ENCODE measurements around the gene CFTR. TPM values are rescaled to one million over a fixed set of nuclear protein-coding genes. Genes with fewer than 3 reads are reported as not detected.

The CFTR gene
- total RNA-seq, 1 experiment from 2014 or later = 1.2 TPM

DNA sequence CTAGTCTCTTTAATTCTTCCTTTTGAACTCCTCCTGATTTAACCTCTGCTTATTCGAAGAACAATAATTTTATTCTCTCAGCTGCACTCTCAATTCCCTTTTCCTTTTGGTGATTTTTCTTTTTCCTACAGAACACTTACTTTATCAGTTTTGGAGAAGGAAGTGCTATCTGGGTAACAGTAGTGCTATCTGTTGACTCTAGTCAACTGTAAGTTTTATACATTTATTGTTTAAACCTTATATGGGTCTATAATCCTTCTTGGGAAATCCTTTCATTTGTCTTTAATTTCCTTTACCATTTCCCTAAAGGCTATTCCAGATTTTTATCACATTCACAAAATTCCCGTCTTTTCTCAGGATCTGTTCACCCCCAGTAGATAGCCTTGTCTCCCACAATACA, 64.2 kb downstream of the CFTR start:
- H3K4me3 Mint-ChIP-seq = no peak overlapping the region
- Histone ChIP-seq H4K5ac (ENCODE audit: insufficient read length, low read depth, low read length) (no peak overlapping the region), H3K79me2 (ENCODE audit: insufficient read depth, low read length) (no peaks in the 10 kb centered on the region), H3K9ac (ENCODE audit: extremely low read depth, insufficient read length, low read length) (no peak overlapping the region), H2BK20ac (ENCODE audit: low read depth, low read length, poor library complexity, severe bottlenecking) (no peak overlapping the region), H3K79me1 (ENCODE audit: insufficient read depth, low read depth, low read length, poor library complexity, severe bottlenecking) (no peaks in the 10 kb centered on the region), H3K18ac (ENCODE audit: insufficient read length, low read depth, low read length) (no peak overlapping the region), H2BK12ac (ENCODE audit: insufficient read length, low read depth, low read length) (no peak overlapping the region), H2BK120ac (ENCODE audit: low read depth, low read length, poor library complexity, severe bottlenecking) (no peak overlapping the region), H3K4me1 (ENCODE audit: insufficient read depth, low read length) (no peaks in the 10 kb centered on the region), H4K91ac (ENCODE audit: insufficient read length, low read depth, low read length) (no peak overlapping the region), H3K9me3 (ENCODE audit: control insufficient read depth, low read depth, low read length) (no peaks in the 10 kb centered on the region), H3K27me3 (ENCODE audit: insufficient read depth, low read length) (no peaks in the 10 kb centered on the region), H3K56ac (ENCODE audit: insufficient read length, low read depth, low read length) (no peak overlapping the region), H2AK5ac (ENCODE audit: insufficient read length, low read length) (no peak overlapping the region), H2BK5ac (ENCODE audit: insufficient read length, low read length) (no peak overlapping the region), H3K27ac (ENCODE audit: insufficient read length, low read depth, low read length) (no peak overlapping the region), H4K20me1 (ENCODE audit: control insufficient read depth, insufficient read depth, insufficient read length) (no peaks in the 10 kb centered on the region), H2AFZ (ENCODE audit: low read length) (no peak overlapping the region), H3K4me2 (ENCODE audit: insufficient read depth, insufficient read length, low read length) (no peak overlapping the region), H3T11ph (ENCODE audit: low read length) (no peak overlapping the region), H3K23ac (ENCODE audit: insufficient read length, low read depth, low read length) (no peak overlapping the region), H3K14ac (ENCODE audit: insufficient read depth, low read length) (no peak overlapping the region), H4K8ac (replicated peaks; ENCODE audit: insufficient read length, low read depth, low read length) (no peak overlapping the region), H3K23me2 (ENCODE audit: insufficient read length, low read depth, low read length, poor library complexity, severe bottlenecking) (no peaks in the 10 kb centered on the region), H3K4ac (ENCODE audit: low read depth, low read length) (no peak overlapping the region), H2BK15ac (ENCODE audit: low read depth, low read length) (no peak overlapping the region)
- no peak for DNase-seq
- peaks cover 3 to 8% of the 10 kb centered on the region in 2 experiments for H3K4me1 Mint-ChIP-seq
- no peaks in the 10 kb centered on the region for H3K9me3 Mint-ChIP-seq
- no peaks in the 10 kb centered on the region; a peak in 1 of 7 replicates for H3K36me3 Mint-ChIP-seq (ENCODE audit: insufficient read depth in 1 of 3, low read depth in 3 of 3)
- WGBS (ENCODE audit: extremely low coverage, insufficient read length, low lambda C conversion rate) = no CpG with 5 or more reads among the region's 2 CpGs
- TF ChIP-seq, protein P1, sequence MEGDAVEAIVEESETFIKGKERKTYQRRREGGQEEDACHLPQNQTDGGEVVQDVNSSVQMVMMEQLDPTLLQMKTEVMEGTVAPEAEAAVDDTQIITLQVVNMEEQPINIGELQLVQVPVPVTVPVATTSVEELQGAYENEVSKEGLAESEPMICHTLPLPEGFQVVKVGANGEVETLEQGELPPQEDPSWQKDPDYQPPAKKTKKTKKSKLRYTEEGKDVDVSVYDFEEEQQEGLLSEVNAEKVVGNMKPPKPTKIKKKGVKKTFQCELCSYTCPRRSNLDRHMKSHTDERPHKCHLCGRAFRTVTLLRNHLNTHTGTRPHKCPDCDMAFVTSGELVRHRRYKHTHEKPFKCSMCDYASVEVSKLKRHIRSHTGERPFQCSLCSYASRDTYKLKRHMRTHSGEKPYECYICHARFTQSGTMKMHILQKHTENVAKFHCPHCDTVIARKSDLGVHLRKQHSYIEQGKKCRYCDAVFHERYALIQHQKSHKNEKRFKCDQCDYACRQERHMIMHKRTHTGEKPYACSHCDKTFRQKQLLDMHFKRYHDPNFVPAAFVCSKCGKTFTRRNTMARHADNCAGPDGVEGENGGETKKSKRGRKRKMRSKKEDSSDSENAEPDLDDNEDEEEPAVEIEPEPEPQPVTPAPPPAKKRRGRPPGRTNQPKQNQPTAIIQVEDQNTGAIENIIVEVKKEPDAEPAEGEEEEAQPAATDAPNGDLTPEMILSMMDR (conservative IDR thresholded peaks at IDR 0.05) = no peak
- H3K27me3 Mint-ChIP-seq (ENCODE audit: low read depth) = no peaks in the 10 kb centered on the region
- no peak overlapping the region; a peak in 1 of 7 replicates for H3K27ac Mint-ChIP-seq
